Measurements from ENCODE around the gene SRGAP3.

Gene SRGAP3

DNA sequence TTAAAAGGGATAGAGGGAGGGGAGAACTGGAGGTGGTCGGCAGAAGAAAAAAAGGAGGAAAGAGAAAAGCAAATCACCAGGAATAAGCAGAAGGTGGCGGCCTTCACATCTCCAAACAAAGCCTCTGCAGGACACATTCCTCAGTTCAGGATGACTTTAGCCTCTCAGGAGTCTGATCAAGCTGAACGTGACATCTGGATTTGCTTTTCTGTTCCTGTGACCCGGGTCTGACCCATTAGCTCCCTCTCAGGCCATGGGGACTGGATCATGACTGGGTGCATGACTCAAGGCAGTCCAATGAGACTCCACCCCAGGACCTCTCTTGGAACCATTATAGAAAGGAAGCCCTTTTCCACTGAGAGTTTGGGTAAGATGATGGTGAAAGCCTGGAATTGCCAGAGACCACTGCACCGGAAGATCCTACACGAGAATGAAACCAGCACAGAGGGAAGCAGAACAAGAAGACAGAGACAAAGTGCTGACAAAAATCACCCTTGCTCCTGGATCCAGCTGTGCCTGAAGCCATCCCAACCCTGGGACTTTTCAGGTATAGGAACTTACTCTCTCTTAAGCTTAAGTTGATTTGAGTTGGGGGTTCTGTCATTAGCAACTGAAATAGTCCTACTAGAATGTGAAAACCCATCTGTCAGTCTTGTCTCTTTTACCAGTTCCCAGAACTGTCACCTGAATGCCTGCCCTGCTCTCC, 240.7 kb downstream of the SRGAP3 start:
- DNase-seq: no peak

- no peak for DNase-seq
Observed at GRCh38 chr3:9007928-9008327, 241.5 kb downstream of the SRGAP3 start.

- no peak for DNase-seq
Observed at GRCh38 chr3:9007213-9007612, 242.2 kb downstream of the SRGAP3 start.

DNA sequence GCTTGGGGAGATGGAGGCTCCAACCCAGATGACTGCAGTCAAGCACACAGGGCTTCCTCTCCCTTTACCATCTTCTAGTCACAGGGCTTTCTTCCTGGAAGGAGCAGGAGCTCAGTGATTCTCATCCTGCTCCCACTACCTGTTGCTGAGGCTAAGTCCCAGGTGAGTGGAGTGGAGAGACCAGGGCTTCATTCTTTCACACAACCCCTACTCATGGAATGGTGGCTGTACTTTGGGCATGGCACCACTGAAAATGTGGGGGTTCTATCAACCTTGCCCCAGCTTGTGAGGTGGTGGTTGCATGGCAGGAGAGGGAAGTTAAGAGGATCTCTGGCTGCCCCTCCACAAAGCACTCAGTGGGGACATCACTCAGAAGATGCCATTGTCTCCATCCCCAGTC, 249.4 kb downstream of the SRGAP3 start:
- DNase-seq: no peak

DNA sequence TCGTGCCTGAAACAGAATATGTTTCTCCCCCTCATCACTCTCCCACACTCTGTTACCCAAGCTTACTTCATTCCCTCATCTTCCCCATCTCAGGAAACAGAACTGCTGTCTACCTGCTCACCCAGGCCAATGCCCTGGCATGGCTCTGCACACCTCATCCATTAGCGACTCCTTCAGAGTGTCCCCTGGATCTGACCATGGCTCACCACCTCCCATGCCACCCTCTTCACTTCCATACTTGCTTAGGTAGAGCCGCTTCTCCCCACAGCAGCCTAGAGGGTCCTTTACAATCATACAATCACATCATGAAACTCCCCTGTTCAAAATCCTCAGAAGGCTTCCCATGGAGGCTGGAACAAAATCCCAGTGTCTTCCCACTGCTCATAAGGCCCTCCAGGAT, 252.3 kb downstream of the SRGAP3 start:
- no peak for DNase-seq

DNA sequence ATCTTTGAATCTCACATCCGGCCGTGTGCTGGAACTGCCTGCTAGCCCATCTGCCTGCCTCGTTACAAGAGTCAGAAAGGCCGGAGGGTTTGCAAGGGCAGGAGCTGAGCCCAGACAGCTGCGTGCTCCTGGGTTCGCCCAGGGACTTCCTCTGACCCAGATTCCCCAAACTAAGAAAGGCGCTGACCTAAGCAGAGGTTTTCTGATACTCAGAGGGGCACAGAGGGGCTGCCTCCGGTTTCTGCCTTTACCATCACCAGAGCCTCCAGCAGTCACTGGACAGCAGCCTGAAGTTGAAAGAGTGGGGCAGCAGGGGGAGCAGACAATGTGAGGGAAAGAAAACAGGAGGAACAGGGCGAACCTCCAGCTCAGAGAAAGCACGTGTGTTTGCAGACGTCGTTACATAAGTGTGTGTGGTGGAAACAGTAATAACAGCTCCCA, 252.7 kb downstream of the SRGAP3 start:
- DNase-seq: no peak

DNA sequence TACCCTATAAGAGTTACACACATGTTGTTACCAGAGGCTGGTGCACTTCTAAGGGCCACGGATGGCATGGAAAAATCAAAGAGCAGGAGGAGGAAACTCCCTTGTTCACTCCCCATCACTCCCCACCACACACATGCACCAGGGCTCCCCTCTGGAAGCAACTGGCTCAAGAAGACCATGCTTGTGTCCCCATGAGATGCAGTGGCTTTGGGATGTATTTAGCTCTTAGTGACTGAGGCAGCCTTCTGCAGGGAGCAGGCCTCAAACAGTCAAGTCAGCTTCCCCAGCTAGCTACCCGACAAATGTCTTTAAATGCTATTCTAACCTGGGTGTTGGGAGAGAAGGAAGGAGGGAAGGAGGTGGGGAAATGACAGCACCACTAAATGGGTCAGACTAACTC, 253.2 kb downstream of the SRGAP3 start:
- no peak for DNase-seq

DNA sequence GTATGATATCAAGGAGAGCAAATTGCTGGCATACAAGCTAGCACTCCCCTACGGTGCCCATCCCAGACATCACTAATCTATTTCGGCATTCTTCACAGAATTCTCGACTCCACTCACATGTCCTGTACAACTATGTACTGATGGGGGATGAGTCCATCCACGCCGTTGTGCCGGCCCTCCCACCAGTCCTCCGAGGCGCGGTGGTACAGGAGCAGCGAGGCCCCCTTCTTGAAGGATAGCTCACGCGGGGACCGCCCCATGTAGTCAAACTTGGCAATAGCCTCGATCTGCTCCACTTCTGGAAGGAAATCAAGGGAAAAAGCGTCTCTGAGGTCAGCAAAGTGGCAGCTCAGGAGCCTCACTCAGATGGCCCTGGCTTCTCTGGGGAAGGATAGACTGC, 255.2 kb downstream of the SRGAP3 start:
- DNase-seq: no peak

DNA sequence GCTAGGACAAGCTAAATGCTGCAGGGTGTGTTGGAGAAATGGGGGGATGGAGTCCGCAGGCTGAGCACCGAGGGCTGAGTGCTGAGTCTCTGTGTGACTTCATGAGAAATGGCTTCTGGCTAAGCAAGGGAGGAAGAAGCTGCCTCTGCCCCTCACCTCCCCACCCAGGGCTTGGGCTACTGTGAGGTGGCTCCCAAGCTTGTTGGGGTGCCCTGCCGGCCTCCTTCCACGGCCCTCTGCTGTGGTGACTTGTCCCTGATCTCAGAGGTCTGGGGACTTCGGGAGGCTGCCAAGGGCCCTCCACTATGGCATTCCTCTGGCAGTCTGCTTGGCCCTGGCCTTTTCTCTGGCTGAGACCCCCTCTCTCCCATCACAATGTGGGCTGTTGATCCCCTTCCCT, 256.1 kb downstream of the SRGAP3 start:
- DNase-seq: no peak

GRCh38 chr3:8992854-8993253, 256.6 kb downstream of the SRGAP3 start:
- no peak for DNase-seq

- DNase-seq: no peak
Observed at GRCh38 chr3:8992199-8992598, 257.2 kb downstream of the SRGAP3 start.

- no peak for DNase-seq
Observed at GRCh38 chr3:8990266-8991215, 258.9 kb downstream of the SRGAP3 start.

- DNase-seq: no peak
Observed at GRCh38 chr3:8988791-8989558, 260.5 kb downstream of the SRGAP3 start.

DNA sequence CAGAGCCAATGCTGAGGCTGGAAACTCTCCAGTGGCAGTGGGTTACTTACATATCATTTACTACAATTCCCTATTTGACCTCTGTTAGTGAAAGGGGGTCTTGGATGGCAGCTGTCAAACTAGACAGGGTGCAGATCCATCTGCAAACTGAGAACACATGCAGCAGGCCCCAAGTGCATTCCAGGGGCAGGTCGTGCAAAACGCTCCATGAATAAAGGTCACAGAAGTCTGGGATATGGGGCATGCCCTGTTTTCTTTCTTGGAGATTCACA, 261.1 kb downstream of the SRGAP3 start:
- no peak for DNase-seq

- peak; percentile 16 for DNase-seq
Observed at GRCh38 chr3:8987645-8988383, 261.6 kb downstream of the SRGAP3 start.

DNA sequence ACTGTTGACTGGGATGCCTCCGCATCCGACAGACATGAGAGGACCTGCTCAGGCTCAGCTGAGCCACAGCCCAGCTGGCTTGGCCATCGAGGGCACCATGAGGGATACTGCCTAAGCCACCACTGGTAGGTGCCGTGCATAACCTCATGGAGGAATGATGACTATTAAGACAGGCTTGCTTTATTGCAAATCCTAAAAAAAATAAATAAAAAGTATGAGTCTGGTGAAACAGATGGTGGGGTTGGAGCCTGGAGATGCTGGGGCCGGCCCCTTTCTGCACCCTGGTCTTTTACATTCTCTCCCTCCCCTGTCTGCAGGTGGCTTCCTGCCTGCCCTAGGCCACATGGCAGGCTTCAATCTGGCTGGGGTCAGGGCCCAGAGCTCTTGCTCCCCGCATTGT, 262.2 kb downstream of the SRGAP3 start:
- DNase-seq: no peak

- no peak for DNase-seq
Observed at GRCh38 chr3:8986741-8987140, 262.7 kb downstream of the SRGAP3 start.

GRCh38 chr3:8985876-8986275, 263.6 kb downstream of the SRGAP3 start:
- no peak for DNase-seq

DNA sequence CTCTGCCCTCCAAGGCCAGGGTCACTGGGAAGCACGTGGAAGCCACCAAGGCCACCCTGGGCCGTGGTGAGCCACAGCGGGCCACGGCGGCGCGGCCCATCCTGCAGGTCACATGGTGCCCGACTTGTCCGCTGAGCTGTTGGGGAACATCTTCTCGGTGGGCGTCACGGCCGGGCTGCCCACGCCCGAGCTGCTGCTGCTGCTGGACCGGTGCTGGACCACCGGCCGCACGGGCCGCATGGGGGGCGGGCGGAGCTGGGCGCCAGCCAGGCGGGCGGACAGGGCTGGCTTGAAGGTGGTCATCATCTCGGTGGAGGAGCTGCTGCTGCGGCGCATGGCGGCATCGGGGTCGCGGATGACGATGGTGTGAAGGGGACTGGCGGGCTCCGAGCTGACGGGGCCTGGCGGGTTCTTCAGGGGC, 264.0 kb downstream of the SRGAP3 start:
- DNase-seq: no peak

DNA sequence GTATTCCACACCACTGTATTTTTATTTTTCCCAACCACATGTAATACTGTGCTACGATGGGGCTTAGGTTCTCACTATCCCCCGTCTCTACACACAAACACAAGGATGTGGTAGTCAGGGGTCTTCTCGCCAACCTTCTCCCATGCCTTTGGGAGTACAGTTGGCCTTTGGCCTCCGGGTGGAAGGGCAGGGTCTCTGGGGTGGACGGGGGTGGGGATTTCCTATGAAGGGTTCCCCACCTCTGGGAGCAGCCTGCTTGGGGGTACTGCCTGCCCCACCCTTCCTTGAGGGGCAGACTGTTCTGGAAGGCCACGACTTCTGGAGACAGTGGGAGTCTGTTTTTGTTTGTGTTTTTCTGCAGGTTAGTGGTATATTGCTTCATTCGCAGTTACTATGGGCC, 264.9 kb downstream of the SRGAP3 start:
- no peak for DNase-seq

- DNase-seq: no peak
Observed at GRCh38 chr3:8984081-8984480, 265.4 kb downstream of the SRGAP3 start.

DNA sequence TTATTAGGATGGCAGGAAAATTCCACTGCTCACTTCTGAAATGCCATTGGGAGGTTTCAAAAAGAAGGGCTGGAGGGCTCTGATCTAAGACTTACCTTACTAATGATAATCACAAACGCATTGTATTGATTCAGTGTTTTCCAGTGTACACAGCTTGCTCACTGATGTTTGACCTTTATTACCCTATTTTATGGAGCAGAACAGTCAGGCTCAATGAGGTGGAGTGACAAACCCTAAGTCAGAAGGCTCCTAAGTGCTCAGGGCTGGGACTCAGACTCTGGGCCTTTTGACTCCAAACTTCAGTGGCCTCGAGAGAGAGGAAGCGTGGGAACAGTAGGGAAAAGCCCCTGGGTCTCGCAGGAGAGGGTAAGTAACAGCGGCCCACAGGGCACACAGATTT, 265.9 kb downstream of the SRGAP3 start:
- no peak for DNase-seq

DNA sequence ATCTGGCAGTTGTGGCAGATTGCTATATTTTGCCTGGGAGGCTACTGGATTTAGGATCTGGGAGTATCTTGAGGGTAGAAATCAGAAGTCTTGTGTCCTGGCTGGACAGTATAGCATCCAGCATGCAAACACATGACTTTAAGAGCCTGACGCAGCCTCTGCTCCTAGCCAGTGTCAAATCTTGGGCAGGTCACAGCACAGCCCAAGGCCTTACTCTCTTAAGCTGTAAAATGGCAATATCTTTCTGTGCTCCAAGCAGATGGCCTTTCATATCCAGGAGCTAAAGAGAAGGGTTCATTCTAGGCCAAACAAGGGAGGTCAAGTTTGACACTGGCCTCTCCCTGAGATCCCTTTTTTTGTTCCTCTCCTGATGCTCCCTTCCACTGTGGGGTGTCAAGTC, 266.4 kb downstream of the SRGAP3 start:
- no peak for DNase-seq

All from effector CD8-positive, alpha-beta T cell (primary cell).